Tibial artery (tissue), 4 donors: ENCODE measurements around the gene CALD1.
"Not testable (repeated sequence)": the region's sequence is repeated elsewhere in the genome, so short reads cannot be mapped to it uniquely, and the experiment has no call there.

Source experiments
- DNase-seq, 2 donors: peaks; one replicate each; pipeline ENCODE4 v3.0.0-alpha.2; 2019
- H3K27ac ChIP-seq, 2 donors: fragments of 200-600 bp; sonication (generic) in 1 of 2; 1 replicate in 1 of 2; 2 replicates in 1 of 2; pipeline ENCODE4 v1.5.1; 2018 to 2019; ENCODE audit warnings: mild to moderate bottlenecking in 1 of 2
- H3K27me3 ChIP-seq, 2 donors: fragments of 200-600 bp; sonication (generic) in 1 of 2; one replicate each; pipeline versions ENCODE4 v1.5.1 to v1.6.0; 2016 to 2019
- H3K36me3 ChIP-seq, 3 donors: fragments of 200-600 bp; sonication (generic) in 2 of 3; one replicate each; pipeline ENCODE4 v1.5.1; 2016 to 2019; ENCODE audit warnings: mild to moderate bottlenecking in 2 of 3
- H3K4me1 ChIP-seq, 4 donors: fragments of 200-600 bp; sonication (generic) in 2 of 4; 1 replicate in 3 of 4; 2 replicates in 1 of 4; pipeline ENCODE4 v1.5.1; 2016 to 2019
- H3K4me3 ChIP-seq, 2 donors: fragments of 200-600 bp; sonication (generic) in 1 of 2; 1 replicate in 1 of 2; 2 replicates in 1 of 2; pipeline ENCODE4 v1.5.1; 2018 to 2019; ENCODE audit warnings: mild to moderate bottlenecking in 2 of 2
- H3K9me3 ChIP-seq, 3 donors: fragments of 200-600 bp; sonication (generic) in 1 of 3; one replicate each; pipeline ENCODE4 v1.5.1; 2016 to 2019
- intact Hi-C: fragments of 100-400 bp; cut with DNase I; formaldehyde crosslinking; loops from one replicate; pipeline ENCODE4 v1.15.0; 2023; ENCODE audit warnings: low total_unique reads
- TF ChIP-seq, protein P1 (sequence below), 2 experiments: fragments of 200-600 bp in 1 of 2; fragments of 450-650 bp in 1 of 2; IDR thresholded peaks; one replicate each; pipeline ENCODE4 v1.5.1; 2017 to 2019; ENCODE audit warnings: antibody characterized with exemption in 2 of 2, mild to moderate bottlenecking in 1 of 2, moderate library complexity in 1 of 2

CALD1 gene

DNA sequence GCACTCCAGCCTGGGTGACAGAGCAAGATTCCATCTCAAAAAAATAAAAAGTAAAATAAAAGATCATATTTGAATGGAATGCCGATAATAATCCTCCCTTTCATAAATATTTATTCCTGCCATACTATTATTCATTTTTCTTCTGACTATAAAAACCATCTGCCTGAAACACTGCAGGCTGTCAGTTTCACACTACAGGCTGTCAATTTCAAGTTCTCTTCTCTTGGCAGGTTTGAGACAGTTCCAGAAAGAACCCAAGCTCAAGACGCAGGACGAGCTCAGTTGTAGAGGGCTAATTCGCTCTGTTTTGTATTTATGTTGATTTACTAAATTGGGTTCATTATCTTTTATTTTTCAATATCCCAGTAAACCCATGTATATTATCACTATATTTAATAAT, 188.7 kb downstream of the CALD1 start:
- TF ChIP-seq, protein P1, sequence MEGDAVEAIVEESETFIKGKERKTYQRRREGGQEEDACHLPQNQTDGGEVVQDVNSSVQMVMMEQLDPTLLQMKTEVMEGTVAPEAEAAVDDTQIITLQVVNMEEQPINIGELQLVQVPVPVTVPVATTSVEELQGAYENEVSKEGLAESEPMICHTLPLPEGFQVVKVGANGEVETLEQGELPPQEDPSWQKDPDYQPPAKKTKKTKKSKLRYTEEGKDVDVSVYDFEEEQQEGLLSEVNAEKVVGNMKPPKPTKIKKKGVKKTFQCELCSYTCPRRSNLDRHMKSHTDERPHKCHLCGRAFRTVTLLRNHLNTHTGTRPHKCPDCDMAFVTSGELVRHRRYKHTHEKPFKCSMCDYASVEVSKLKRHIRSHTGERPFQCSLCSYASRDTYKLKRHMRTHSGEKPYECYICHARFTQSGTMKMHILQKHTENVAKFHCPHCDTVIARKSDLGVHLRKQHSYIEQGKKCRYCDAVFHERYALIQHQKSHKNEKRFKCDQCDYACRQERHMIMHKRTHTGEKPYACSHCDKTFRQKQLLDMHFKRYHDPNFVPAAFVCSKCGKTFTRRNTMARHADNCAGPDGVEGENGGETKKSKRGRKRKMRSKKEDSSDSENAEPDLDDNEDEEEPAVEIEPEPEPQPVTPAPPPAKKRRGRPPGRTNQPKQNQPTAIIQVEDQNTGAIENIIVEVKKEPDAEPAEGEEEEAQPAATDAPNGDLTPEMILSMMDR (IDR thresholded peaks at IDR 0.05), result no peak
- H3K36me3 ChIP-seq, result peaks cover 36 to 76% (median 55%) of the 10 kb centered on the region in 3 donors
- H3K4me1 ChIP-seq, result peaks cover 0 to 25% (median 7%) of the 10 kb centered on the region in 4 donors
- no peaks in the 10 kb centered on the region for H3K27me3 ChIP-seq
- intact Hi-C loops, result no loop called here
- H3K4me3 ChIP-seq, result no peak overlapping the region
- H3K27ac ChIP-seq, result no peak overlapping the region
- H3K9me3 ChIP-seq, result no peaks in the 10 kb centered on the region
- no peak for DNase-seq

DNA sequence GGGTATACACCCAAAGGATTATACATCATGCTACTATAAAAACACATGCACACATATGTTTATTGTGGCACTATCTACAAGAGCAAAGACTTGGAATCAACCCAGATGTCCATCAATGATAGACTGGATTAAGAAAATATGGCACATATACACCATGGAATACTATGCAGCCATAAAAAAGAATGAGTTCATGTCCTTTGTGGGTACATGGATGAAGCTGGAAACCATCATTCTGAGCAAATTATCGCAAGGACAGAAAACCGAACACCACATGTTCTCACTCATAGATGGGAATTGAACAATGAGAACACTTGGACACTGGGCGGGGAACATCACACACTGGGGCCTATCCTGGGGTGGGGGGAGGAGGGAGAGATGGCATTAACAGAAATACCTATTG, 202.2 kb downstream of the CALD1 start:
- H3K4me3 ChIP-seq, H3K36me3 ChIP-seq, H3K27ac ChIP-seq, intact Hi-C loops, H3K4me1 ChIP-seq, H3K27me3 ChIP-seq, DNase-seq: not testable (repeated sequence)
- peaks cover 0 to 25% (median 0%) of the 10 kb centered on the region in 3 donors for H3K9me3 ChIP-seq

DNA sequence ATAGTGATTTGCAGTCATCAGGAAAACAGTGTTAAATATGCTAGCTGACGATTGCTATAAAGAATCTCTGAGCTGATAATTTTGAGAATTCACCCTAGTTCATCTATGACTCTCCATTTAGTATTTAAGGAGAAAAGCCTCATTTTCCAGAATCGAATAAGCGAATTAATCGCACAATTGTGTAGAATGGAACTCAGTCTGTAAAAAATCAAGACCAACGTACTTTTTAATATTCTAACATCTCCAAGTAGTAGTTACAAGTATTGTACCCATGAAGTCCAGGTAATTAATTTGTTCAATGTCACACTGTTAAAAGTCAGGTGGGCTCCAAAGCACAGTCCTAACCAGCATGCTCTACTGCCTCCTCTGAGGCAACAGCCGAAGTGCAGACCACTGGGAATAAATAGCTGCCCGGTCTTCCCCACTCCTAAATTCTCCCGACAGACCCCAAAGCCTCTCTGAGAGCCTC, 206.5 kb downstream of the CALD1 start:
- intact Hi-C loops, result no loop called here
- no peaks in the 10 kb centered on the region for H3K27me3 ChIP-seq

DNA sequence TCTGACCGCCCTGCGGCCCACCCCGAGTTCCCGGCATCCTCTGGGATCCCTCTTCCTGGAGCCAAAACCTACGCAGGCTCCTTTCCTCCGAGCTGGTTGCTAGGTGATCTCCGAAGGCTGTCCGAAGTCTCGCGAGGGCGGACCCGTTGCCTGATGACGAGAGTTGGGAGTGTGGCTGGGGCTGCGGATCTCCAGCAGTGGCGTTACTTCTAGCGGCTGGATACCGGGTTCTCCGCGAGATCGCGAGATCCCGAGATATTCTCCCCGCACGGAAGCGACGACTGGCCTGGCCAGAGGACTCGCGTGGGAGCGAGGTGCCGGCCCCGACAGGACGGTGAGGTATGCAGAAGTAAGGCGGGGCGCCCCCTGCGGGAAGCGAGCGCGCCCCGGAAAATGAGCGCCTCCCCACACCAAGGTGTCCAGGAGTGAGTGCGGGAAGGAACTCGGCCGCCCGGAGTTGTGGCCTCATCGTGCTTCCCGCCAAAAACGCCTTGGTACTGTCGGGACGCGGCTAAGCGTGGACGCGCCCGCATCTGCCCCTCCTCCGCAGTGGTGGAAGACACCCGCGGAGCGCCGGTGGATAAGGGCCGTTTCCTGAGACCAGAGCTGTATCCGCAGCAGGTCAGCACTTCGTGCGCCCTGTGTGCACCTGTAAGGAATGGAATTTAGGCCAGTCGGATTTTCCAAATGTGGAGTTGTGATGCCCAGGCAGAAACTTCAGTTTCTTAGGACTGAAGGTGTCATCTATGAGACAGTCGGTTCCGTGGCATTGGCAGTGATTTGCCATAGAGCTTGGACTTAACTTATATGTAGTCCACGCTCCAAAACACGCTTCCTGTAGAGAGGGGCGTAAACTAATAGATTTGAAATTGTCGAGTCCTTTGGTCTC, 207.2 kb downstream of the CALD1 start, which contains the start of gene AGBL3:
Gene AGBL3 (plus strand): TSS at position 146 of the 889 bp plus-strand sequence. CDS start 1,426 bp downstream, outside the sequence.
- Histone ChIP-seq H3K9me3 (no peaks in the 10 kb centered on the region), H3K27me3 (no peaks in the 10 kb centered on the region), H3K4me1 (peaks cover 0 to 27% (median 7%) of the 10 kb centered on the region in 4 donors), H3K36me3 (no peaks in the 10 kb centered on the region), H3K4me3 (peak within 1 kb of the TSS; percentile 80 to 91), H3K27ac (peak within 1 kb of the TSS; percentile 91 to 95)
- intact Hi-C loops, result no loop called here
- TF ChIP-seq, protein P1 (IDR thresholded peaks at IDR 0.05), result peak; percentile 52 to 58
- peak; percentile 97 to 99 for DNase-seq

More for the DNA sequence above, 206.5 kb downstream of the CALD1 start:
- peak overlapping the region; percentile 80 to 91 for H3K4me3 ChIP-seq
- H3K27ac ChIP-seq, result peak overlapping the region; percentile 91 to 95
- H3K9me3 ChIP-seq, result no peaks in the 10 kb centered on the region
- peaks cover 0 to 21% (median 5%) of the 10 kb centered on the region in 4 donors for H3K4me1 ChIP-seq
- no peaks in the 10 kb centered on the region for H3K36me3 ChIP-seq
- TF ChIP-seq, protein P1 (IDR thresholded peaks at IDR 0.05), result no peak
- no peak for DNase-seq

DNA sequence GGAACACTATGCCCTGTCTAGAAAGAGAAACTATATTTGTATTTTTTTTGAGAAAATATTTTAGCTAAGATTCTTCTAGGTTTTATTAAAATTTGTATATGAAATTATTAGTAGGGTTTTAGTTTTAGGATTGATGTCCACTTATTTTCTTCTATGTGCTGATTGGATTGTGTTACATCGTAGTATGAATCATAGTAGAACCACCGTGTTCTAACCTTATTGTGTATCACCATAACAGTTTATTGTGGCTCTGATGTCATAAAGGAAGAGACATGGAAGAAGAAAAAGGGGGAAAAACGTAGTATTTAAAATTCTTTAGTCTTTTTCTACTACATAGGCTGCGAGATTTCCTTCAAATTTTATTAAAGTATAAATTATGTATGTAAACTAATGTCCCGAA, 208.7 kb downstream of the CALD1 start:
- peaks cover 0 to 43% (median 13%) of the 10 kb centered on the region in 4 donors for H3K4me1 ChIP-seq
- no peak overlapping the region for H3K27ac ChIP-seq
- TF ChIP-seq, protein P1 (IDR thresholded peaks at IDR 0.05), result no peak
- no peaks in the 10 kb centered on the region for H3K27me3 ChIP-seq
- no peak for DNase-seq
- H3K4me3 ChIP-seq, result peak overlapping the region in 1 of 2 donors; percentile 91
- H3K36me3 ChIP-seq, result no peaks in the 10 kb centered on the region
- no peaks in the 10 kb centered on the region for H3K9me3 ChIP-seq
- intact Hi-C loops, result no loop called here
